Measurements from ENCODE around the gene URB1.

Gene URB1

DNA sequence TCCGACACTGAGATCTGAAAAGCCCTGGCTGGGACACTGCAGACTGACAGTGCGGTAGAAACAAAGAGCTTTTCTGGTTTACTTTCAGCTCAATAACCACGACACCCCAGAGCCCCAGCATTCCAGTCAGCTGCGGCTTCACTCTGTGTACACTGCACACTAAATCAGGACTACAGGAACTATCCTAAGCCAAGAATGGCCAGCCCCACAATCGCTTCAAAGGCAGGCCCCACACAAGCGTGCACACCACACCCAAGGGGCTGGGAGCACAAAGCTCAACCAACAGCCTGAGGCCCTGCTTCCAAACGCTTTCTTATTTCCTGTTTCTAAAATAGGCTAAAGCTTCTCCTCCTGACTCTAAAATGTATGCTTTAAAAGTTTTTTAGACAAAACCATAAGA lies 28.4 kb downstream of the URB1 start:
- no peak for DNase-seq
- Histone ChIP-seq H3K27me3 (no peaks in the 10 kb centered on the region), H3K4me1 (no peaks in the 10 kb centered on the region), H3K36me3 (peaks cover 78% of the 10 kb centered on the region), H3K4me3 (ENCODE audit: low read depth, low read length) (no peak overlapping the region), H3K9me3 (no peaks in the 10 kb centered on the region)
- TF ChIP-seq, protein P1, sequence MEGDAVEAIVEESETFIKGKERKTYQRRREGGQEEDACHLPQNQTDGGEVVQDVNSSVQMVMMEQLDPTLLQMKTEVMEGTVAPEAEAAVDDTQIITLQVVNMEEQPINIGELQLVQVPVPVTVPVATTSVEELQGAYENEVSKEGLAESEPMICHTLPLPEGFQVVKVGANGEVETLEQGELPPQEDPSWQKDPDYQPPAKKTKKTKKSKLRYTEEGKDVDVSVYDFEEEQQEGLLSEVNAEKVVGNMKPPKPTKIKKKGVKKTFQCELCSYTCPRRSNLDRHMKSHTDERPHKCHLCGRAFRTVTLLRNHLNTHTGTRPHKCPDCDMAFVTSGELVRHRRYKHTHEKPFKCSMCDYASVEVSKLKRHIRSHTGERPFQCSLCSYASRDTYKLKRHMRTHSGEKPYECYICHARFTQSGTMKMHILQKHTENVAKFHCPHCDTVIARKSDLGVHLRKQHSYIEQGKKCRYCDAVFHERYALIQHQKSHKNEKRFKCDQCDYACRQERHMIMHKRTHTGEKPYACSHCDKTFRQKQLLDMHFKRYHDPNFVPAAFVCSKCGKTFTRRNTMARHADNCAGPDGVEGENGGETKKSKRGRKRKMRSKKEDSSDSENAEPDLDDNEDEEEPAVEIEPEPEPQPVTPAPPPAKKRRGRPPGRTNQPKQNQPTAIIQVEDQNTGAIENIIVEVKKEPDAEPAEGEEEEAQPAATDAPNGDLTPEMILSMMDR (IDR thresholded peaks at IDR 0.05; ENCODE audit: low read depth, low read length) = no peak

DNA sequence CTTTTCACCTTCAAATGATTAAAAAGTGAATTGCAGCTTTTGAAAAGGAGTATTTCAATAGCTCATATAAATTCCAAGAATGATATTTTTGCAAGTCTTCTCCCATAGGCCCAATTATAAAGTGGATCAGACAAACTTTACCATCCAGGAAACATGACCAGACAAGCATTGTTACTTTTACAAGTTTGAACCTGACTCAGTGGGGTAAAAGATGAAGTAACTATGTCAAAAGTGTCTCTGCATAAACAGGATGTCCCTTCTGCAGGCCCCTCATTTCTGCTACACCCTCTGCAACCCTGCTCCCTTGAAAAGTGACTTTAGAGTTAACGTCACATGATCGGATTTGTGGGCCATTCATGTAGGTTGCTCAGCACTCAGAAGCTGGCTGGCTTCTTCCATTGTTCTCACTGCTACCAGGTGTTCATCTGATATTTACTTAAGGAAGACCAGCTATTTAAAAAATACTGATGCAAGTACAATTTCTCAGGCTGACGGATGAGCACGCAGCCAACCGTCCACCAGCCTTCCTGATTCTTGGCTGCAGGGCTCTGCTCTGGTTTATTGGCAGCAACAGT lies 32.3 kb downstream of the URB1 start:
- no peaks in the 10 kb centered on the region for H3K4me1 ChIP-seq
- H3K4me3 ChIP-seq (ENCODE audit: low read depth, low read length) = no peak overlapping the region
- peaks cover 72% of the 10 kb centered on the region for H3K36me3 ChIP-seq
- no peak for DNase-seq
- TF ChIP-seq, protein P1 (IDR thresholded peaks at IDR 0.05; ENCODE audit: low read depth, low read length) = no peak
- no peaks in the 10 kb centered on the region for H3K9me3 ChIP-seq
- no peaks in the 10 kb centered on the region for H3K27me3 ChIP-seq

DNA sequence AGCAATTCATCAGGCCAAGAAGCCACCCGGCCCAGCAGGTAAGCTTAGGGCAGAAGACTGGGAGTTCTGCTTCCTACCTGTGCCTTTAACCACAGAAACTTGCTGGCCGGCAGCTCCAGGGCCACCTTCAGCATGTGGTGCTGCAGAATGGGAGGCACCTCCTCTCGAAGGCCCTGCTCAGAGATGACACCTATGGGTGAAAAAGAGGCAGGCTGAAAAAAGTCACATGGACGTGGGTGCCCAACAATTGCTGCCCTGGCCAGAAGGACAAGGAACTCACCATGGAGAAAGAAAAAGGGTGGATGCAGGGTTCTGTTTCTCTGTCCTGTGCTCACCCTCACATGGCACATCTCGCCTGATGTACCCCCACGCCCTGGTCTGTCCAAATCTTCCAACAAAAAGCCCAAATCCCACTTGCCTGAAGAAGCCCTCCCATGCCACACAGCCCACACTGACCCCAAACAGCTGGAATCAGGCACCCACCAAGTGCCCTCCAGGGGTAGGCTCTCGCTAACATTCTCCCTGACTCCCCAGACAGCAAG lies 33.0 kb downstream of the URB1 start:
- Histone ChIP-seq H3K27me3 (no peaks in the 10 kb centered on the region), H3K9me3 (no peaks in the 10 kb centered on the region), H3K36me3 (peaks cover 75% of the 10 kb centered on the region), H3K4me1 (no peaks in the 10 kb centered on the region), H3K4me3 (ENCODE audit: low read depth, low read length) (no peak overlapping the region)
- TF ChIP-seq, protein P1 (IDR thresholded peaks at IDR 0.05; ENCODE audit: low read depth, low read length) = peak; percentile 34
- DNase-seq = no peak

DNA sequence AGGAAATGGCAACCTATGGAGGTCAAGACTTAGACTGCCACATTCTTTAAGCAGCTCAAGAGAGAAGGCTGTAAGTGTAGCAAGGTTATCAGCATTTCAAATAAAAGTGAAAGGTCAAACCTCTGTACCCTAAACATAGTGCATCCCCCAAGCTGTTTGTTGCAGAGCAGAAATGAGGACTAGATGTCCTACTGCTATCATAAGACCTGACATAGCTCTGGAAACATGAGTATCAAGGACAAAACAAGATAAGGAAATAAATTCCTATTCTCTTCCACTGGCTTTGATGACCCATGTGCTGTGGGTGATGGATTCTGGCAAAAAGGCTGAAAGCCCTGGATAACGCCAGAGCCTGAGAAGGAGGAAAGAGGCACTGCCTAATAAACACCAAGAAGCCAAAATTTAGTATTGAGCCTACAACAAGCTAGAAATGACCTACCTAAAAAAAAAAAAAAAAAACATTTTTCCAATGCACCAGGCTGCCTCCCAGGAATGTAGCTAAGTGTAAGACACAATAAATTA lies 35.9 kb downstream of the URB1 start:
- TF ChIP-seq, protein P1 (IDR thresholded peaks at IDR 0.05; ENCODE audit: low read depth, low read length) = no peak
- Histone ChIP-seq H3K4me3 (ENCODE audit: low read depth, low read length) (no peak overlapping the region), H3K36me3 (peaks cover 82% of the 10 kb centered on the region)

DNA sequence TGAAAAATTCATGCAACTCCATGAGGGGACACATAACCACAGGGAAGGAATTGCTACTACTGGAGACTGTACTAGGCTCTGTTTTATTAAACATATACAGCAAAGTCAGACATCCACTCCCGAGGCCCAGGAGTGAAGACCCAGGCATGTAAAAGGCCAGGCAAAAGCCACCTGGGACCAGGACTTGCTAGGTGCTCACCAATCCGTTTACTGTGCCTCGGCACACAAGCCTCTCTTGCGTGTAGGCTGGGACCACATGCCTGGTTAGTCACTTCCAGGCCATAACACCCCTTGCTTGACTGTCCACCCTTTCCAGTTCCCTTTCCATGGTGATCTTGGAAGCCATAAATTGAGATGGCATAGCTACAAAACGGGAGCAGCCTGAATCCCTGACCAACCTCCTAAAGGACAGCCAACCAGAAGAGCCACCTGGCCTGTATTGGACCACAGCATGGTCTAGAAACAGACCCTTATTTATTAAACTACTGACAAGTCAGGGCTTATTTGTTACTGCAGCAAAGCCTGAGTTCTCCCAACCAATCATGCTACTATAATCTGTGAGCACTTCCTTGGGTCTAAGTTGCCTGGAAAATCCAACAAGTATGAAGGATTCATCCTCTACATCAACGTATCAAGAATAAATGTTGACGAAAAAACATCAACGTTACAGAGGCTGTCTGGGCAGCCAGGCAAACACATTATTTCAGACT lies 39.7 kb downstream of the URB1 start:
- TF ChIP-seq, protein P1 (IDR thresholded peaks at IDR 0.05; ENCODE audit: low read depth, low read length) = no peak
- H3K4me3 ChIP-seq (ENCODE audit: low read depth, low read length) = no peak overlapping the region
- DNase-seq = no peak
- no peaks in the 10 kb centered on the region for H3K9me3 ChIP-seq
- peaks cover 12% of the 10 kb centered on the region for H3K4me1 ChIP-seq
- H3K27me3 ChIP-seq = no peaks in the 10 kb centered on the region
- peaks cover 85% of the 10 kb centered on the region for H3K36me3 ChIP-seq

More for the DNA sequence above, 35.9 kb downstream of the URB1 start:
- Histone ChIP-seq H3K4me1 (peaks cover 10% of the 10 kb centered on the region), H3K27me3 (no peaks in the 10 kb centered on the region), H3K9me3 (no peaks in the 10 kb centered on the region)
- DNase-seq = no peak

DNA sequence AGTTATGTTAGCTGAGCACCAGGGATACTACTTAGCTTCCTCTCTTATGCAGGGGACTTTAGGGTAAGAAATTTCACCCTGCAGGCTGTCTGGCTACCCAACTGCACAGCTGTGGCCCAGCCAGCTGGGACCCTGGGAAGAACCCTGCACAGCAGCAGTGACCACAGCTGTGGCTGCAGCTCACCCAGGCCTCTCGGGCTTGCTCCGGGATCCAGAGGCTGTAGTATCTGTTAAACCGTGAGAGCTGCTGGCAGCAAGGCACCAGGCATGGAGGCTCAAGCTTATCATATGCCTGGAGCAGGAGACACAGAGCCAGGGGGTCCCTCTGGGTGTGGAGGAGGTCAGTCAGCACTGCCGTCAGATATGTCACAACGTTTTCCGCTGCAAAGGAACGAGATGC lies 40.3 kb downstream of the URB1 start:
- no peaks in the 10 kb centered on the region for H3K27me3 ChIP-seq
- no peak overlapping the region for H3K4me3 ChIP-seq (ENCODE audit: low read depth, low read length)
- H3K36me3 ChIP-seq = peaks cover 86% of the 10 kb centered on the region
- H3K4me1 ChIP-seq = peaks cover 12% of the 10 kb centered on the region
- TF ChIP-seq, protein P1 (IDR thresholded peaks at IDR 0.05; ENCODE audit: low read depth, low read length) = no peak
- DNase-seq = peak; percentile 68
- no peaks in the 10 kb centered on the region for H3K9me3 ChIP-seq

All from BE2C (cell line).